GM12864 (cell line): ENCODE measurements around the gene RAB30.

ENCODE experiments used
- DNase-seq: peaks from one replicate; pipeline ENCODE4 v3.0.0-alpha.2; 2011; ENCODE audit warnings: low read depth
- H3K4me3 ChIP-seq: 2 replicates; pipeline ENCODE4 v1.5.1; 2011; ENCODE audit warnings: mild to moderate bottlenecking, low read depth, low read length, control low read depth
- TF ChIP-seq, protein P1 (sequence below): IDR thresholded peaks from 2 replicates; pipeline ENCODE4 v1.5.1; 2011; ENCODE audit warnings: low read depth, mild to moderate bottlenecking, moderate library complexity, low read length, control low read depth, inconsistent platforms; ENCODE audit errors: missing control alignments

The RAB30 gene

GRCh38 chr11:83092488-83093384 lies 21.0 kb upstream of the RAB30 start:
- DNase-seq: no peak
- H3K4me3 ChIP-seq: no peak overlapping the region
- TF ChIP-seq, protein P1, sequence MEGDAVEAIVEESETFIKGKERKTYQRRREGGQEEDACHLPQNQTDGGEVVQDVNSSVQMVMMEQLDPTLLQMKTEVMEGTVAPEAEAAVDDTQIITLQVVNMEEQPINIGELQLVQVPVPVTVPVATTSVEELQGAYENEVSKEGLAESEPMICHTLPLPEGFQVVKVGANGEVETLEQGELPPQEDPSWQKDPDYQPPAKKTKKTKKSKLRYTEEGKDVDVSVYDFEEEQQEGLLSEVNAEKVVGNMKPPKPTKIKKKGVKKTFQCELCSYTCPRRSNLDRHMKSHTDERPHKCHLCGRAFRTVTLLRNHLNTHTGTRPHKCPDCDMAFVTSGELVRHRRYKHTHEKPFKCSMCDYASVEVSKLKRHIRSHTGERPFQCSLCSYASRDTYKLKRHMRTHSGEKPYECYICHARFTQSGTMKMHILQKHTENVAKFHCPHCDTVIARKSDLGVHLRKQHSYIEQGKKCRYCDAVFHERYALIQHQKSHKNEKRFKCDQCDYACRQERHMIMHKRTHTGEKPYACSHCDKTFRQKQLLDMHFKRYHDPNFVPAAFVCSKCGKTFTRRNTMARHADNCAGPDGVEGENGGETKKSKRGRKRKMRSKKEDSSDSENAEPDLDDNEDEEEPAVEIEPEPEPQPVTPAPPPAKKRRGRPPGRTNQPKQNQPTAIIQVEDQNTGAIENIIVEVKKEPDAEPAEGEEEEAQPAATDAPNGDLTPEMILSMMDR: no peak

DNA sequence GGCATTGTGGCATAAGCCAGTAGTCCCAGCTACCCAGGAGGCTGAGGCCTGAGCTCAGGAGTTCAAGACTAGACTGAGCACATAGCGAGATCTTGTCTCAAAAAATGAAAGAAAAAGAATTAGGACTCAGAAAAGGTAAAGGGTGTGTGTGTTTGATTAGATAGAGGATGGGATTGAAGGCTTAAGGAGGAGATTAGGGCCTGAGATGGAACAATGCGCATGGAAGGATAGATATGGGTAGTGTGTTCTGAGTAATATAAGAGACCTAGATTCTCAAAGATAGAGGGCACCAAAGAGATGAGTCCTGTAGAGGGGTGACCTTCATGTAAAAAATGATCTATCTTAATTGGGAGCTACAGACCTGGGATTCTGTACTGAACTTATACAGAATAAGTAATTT lies 17.3 kb upstream of the RAB30 start:
- H3K4me3 ChIP-seq: no peak overlapping the region
- TF ChIP-seq, protein P1: no peak
- no peak for DNase-seq

DNA sequence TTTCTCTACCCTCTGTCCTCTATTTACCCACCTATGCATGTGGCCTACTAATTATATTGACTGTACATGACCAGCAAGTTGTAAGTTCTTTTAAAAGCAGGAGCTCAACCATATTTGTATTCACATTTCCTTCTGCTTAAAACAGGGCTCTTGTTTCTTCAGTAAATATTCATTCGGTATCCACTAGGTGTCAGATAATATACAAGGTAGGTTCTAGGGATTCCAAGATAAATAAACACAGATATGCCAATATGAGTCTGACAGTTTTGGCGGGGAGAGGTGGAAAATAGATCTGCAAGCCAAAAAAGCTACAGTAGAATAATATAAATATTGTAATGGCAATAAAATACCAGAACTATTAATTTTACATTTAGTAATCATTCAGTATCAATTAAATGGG lies 15.3 kb upstream of the RAB30 start:
- TF ChIP-seq, protein P1: no peak
- no peak overlapping the region for H3K4me3 ChIP-seq
- DNase-seq: no peak

DNA sequence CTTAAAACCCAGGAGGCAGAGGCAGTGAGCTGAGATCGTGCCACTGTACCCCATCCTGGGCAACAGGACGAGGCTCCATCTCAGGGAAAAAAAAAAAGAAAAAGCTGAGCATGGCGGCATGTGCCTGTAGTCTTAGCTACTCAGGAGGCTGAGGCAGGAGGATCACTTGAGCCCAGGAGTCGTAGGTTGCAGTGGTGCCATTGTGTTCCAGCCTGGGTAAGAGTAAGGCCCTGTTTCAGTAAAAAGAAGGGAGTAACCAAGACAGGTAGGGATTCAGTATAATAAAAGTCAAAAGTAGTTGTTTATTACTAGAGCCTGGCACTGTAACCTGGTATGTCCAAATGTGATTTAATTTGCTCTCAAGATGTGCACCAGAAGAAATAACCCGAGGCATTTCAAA lies 8.1 kb upstream of the RAB30 start:
- TF ChIP-seq, protein P1: no peak
- no peak for DNase-seq
- no peak overlapping the region for H3K4me3 ChIP-seq

- H3K4me3 ChIP-seq: no peak overlapping the region
- TF ChIP-seq, protein P1: no peak
- no peak for DNase-seq
These were observed 6.6 kb upstream of the RAB30 start for GRCh38 chr11:83078269-83078668.

GRCh38 chr11:83073884-83074283 lies 2.2 kb upstream of the RAB30 start:
- DNase-seq: no peak
- TF ChIP-seq, protein P1: no peak
- no peak overlapping the region for H3K4me3 ChIP-seq

GRCh38 chr11:83073258-83073657 lies 1.6 kb upstream of the RAB30 start:
- peak overlapping the region; percentile 69 for H3K4me3 ChIP-seq
- TF ChIP-seq, protein P1: no peak
- no peak for DNase-seq
